Measurements from ENCODE around the gene ZNF831.

DNA sequence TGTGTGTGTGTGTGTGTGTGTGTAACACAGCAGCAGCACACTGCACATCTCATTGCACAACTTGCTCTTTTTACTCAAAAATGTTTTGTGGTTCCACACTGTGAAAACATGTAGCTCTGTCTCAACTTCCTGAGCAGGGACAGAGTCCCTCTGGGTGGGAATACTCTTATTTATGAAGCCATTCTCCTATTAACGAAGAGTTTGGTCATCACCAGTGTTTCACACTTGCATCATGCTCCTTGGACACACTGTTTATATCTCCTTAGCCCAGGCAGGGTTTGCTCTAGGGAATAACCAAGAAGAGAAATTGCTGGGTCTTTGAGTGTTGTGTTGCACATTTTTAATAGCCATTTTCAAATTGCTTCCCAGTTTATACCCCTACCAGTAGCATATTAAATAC, 53.6 kb downstream of the ZNF831 start:
- TF ChIP-seq, protein P1, sequence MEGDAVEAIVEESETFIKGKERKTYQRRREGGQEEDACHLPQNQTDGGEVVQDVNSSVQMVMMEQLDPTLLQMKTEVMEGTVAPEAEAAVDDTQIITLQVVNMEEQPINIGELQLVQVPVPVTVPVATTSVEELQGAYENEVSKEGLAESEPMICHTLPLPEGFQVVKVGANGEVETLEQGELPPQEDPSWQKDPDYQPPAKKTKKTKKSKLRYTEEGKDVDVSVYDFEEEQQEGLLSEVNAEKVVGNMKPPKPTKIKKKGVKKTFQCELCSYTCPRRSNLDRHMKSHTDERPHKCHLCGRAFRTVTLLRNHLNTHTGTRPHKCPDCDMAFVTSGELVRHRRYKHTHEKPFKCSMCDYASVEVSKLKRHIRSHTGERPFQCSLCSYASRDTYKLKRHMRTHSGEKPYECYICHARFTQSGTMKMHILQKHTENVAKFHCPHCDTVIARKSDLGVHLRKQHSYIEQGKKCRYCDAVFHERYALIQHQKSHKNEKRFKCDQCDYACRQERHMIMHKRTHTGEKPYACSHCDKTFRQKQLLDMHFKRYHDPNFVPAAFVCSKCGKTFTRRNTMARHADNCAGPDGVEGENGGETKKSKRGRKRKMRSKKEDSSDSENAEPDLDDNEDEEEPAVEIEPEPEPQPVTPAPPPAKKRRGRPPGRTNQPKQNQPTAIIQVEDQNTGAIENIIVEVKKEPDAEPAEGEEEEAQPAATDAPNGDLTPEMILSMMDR (IDR thresholded peaks at IDR 0.05) = no peak
- no peak for TF ChIP-seq POLR2AphosphoS5 (IDR thresholded peaks at IDR 0.05)
- TF ChIP-seq POLR2A (IDR thresholded peaks at IDR 0.05) = no peak
